Lower leg skin (tissue), 3 donors: ENCODE measurements around the gene YTHDC2.

Experiments used
- POLR2A ChIP-seq, 2 donors: fragments of 450-650 bp; IDR thresholded peaks; one replicate each; pipeline ENCODE4 v1.6.1; 2016 to 2017; ENCODE audit warnings: antibody characterized with exemption in 2 of 2, mild to moderate bottlenecking in 1 of 2, moderate library complexity in 1 of 2
- TF ChIP-seq, protein P1 (sequence below), 3 donors: fragments of 450-650 bp; IDR thresholded peaks; one replicate each; pipeline ENCODE4 v1.5.1; 2016; ENCODE audit warnings: antibody characterized with exemption in 3 of 3, mild to moderate bottlenecking in 3 of 3, moderate library complexity in 2 of 3

GRCh38 chr5:113514289-113514635 is 768 bp downstream of the YTHDC2 start:
- TF ChIP-seq, protein P1, sequence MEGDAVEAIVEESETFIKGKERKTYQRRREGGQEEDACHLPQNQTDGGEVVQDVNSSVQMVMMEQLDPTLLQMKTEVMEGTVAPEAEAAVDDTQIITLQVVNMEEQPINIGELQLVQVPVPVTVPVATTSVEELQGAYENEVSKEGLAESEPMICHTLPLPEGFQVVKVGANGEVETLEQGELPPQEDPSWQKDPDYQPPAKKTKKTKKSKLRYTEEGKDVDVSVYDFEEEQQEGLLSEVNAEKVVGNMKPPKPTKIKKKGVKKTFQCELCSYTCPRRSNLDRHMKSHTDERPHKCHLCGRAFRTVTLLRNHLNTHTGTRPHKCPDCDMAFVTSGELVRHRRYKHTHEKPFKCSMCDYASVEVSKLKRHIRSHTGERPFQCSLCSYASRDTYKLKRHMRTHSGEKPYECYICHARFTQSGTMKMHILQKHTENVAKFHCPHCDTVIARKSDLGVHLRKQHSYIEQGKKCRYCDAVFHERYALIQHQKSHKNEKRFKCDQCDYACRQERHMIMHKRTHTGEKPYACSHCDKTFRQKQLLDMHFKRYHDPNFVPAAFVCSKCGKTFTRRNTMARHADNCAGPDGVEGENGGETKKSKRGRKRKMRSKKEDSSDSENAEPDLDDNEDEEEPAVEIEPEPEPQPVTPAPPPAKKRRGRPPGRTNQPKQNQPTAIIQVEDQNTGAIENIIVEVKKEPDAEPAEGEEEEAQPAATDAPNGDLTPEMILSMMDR (IDR thresholded peaks at IDR 0.05) = no peak
- no peak for TF ChIP-seq POLR2A (IDR thresholded peaks at IDR 0.05)
